ENCODE measurements around the gene ERG28. TPM values are rescaled to one million over a fixed set of nuclear protein-coding genes. Genes with fewer than 3 reads are reported as not detected.
"Not testable (repeated sequence)": the region's sequence is repeated elsewhere in the genome, so short reads cannot be mapped to it uniquely, and the experiment has no call there.

The ERG28 gene
- total and polyA plus RNA-seq, 10 of the 15 experiments (the other 5 are each of a cell fraction or from before 2014, with no cell fraction given) = 15.2 to 67.0 (median 48.1) TPM

DNA sequence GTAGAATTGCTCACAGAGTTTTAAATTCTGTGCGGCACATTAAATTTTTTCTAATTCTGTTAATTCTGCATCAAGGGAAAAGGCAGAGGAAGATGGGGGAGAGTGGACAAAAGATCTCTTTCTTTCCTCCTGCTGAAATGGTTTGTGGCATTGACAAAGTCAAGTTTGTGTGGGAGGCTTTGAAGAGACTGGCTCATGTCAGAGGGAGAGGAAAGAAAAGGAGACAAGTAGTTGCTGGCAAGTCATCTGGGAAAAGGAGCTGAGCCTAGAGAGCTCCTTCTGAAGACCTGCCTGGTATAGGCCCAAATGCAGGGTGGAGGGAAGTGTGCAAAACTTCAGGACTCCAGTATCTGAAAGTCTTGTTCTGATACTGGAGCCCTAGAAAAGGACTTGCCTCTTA is 36.7 kb upstream of the ERG28 start:
- Histone ChIP-seq H3K27me3 (replicated peaks in 1 of 2; ENCODE audit: control insufficient read depth in 2 of 2, insufficient read depth in 2 of 2, low read length in 1 of 2) (no peaks in the 10 kb centered on the region), H3K4me2 (ENCODE audit: control insufficient read depth, insufficient read depth) (no peak overlapping the region), H3K4me1 (ENCODE audit: control insufficient read depth, insufficient read depth, low read length) (no peaks in the 10 kb centered on the region), H3K9ac (ENCODE audit: control insufficient read depth, insufficient read depth, low read length) (no peak overlapping the region), H3K79me2 (ENCODE audit: control insufficient read depth, insufficient read depth, low read length) (no peaks in the 10 kb centered on the region), H3K27ac (ENCODE audit: control insufficient read depth, insufficient read depth) (no peak overlapping the region), H4K20me1 (ENCODE audit: control insufficient read depth, insufficient read depth) (no peaks in the 10 kb centered on the region), H3K4me3 (no peak overlapping the region), H2AFZ (ENCODE audit: control insufficient read depth, low read depth, low read length) (no peak overlapping the region), H3K36me3 (ENCODE audit: control insufficient read depth in 2 of 2, insufficient read depth in 2 of 2, low read length in 1 of 2) (peaks cover 0 to 2% of the 10 kb centered on the region in 2 experiments; a peak in 3 of 4 replicates), H3K9me3 (replicated peaks; ENCODE audit: control insufficient read depth, insufficient read depth, low read length) (no peaks in the 10 kb centered on the region; the same call in 2 of the 3 replicates)
- SMC1A ChIA-PET (ENCODE audit: uncharacterized antibody, unreplicated experiment) = no interaction called here
- CTCF ChIA-PET = interaction anchor here (1.5 kb wide), 1 partner anchor 120 kb away, joined by 5 read pairs; no protein-coding TSS in a partner anchor
- TF ChIP-seq IRF4 (IDR thresholded peaks at IDR 0.05; ENCODE audit: low read depth, low read length) = no peak
- TF ChIP-seq SMC3 (IDR thresholded peaks at IDR 0.05; ENCODE audit: borderline replicate concordance, low read length) = no peak
- no peak for TF ChIP-seq BCL11A (IDR thresholded peaks at IDR 0.05; ENCODE audit: low read depth, low read length)
- TF ChIP-seq YBX1 (IDR thresholded peaks at IDR 0.05) = no peak
- no peak for TF ChIP-seq RFX5 (IDR thresholded peaks at IDR 0.05; ENCODE audit: low read depth, low read length)
- DNase-seq (ENCODE audit: low read depth, low spot score) (no peak), ATAC-seq (no peak), FAIRE-seq (no peak)
- POLR2A ChIA-PET = no interaction called here
- RAD21 ChIA-PET (ENCODE audit: unreplicated experiment) = no interaction called here
- WGBS (ENCODE audit: insufficient coverage, insufficient replicate concordance, low lambda C conversion rate, missing lambda C conversion rate) = 100% methylated on average over 1 of the region's 1 CpG
- intact Hi-C loops (cut with micrococcal nuclease; ENCODE audit: unreplicated experiment) (no loop called here), in situ Hi-C loops (cut with MboI) (no loop called here)
- no TSS peak for BruUV-seq (replicated peaks)

DNA sequence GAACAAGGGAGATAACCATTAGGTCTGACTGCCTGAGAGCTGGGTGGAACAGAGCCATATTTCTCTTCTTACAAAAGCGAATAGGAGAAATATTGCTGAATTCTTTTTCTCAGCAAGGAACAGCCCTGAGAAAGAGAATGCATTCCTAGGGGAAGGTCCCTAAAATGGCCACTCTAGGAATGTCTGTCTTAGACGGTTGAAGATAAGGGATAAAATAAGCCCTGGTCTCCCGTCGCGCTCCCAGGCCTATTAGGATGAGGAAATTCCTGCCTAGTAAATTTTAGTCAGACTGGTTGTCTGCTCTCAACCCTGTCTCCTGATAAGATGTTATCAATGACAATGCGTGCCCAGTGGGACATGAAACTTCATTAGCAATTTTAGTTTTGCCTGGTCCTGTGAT is 34.3 kb upstream of the ERG28 start:
- H3K27ac ChIP-seq (ENCODE audit: control insufficient read depth, insufficient read depth); DNase-seq (ENCODE audit: low read depth, low spot score); POLR2A ChIA-PET; H3K4me1 ChIP-seq (ENCODE audit: control insufficient read depth, insufficient read depth, low read length); RAD21 ChIA-PET (ENCODE audit: unreplicated experiment); in situ Hi-C loops (cut with MboI); H4K20me1 ChIP-seq (ENCODE audit: control insufficient read depth, insufficient read depth); H3K27me3 ChIP-seq (replicated peaks in 1 of 2; ENCODE audit: control insufficient read depth in 2 of 2, insufficient read depth in 2 of 2, low read length in 1 of 2); H3K4me2 ChIP-seq (ENCODE audit: control insufficient read depth, insufficient read depth); H3K9ac ChIP-seq (ENCODE audit: control insufficient read depth, insufficient read depth, low read length); intact Hi-C loops (cut with micrococcal nuclease; ENCODE audit: unreplicated experiment); SMC1A ChIA-PET (ENCODE audit: uncharacterized antibody, unreplicated experiment); H3K9me3 ChIP-seq (replicated peaks; ENCODE audit: control insufficient read depth, insufficient read depth, low read length); H3K4me3 ChIP-seq; H3K79me2 ChIP-seq (ENCODE audit: control insufficient read depth, insufficient read depth, low read length); BruUV-seq (replicated peaks); CTCF ChIA-PET; H2AFZ ChIP-seq (ENCODE audit: control insufficient read depth, low read depth, low read length); H3K36me3 ChIP-seq (ENCODE audit: control insufficient read depth in 2 of 2, insufficient read depth in 2 of 2, low read length in 1 of 2); FAIRE-seq; ATAC-seq: not testable (repeated sequence)
- WGBS (ENCODE audit: insufficient coverage, insufficient replicate concordance, low lambda C conversion rate, missing lambda C conversion rate) = 94% methylated on average over 6 of the region's 6 CpGs
- TF ChIP-seq, protein P1, sequence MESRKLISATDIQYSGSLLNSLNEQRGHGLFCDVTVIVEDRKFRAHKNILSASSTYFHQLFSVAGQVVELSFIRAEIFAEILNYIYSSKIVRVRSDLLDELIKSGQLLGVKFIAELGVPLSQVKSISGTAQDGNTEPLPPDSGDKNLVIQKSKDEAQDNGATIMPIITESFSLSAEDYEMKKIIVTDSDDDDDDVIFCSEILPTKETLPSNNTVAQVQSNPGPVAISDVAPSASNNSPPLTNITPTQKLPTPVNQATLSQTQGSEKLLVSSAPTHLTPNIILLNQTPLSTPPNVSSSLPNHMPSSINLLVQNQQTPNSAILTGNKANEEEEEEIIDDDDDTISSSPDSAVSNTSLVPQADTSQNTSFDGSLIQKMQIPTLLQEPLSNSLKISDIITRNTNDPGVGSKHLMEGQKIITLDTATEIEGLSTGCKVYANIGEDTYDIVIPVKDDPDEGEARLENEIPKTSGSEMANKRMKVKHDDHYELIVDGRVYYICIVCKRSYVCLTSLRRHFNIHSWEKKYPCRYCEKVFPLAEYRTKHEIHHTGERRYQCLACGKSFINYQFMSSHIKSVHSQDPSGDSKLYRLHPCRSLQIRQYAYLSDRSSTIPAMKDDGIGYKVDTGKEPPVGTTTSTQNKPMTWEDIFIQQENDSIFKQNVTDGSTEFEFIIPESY (IDR thresholded peaks at IDR 0.05) = peak; percentile 76; the same call in 1 of the 2 replicates

All from GM12878 (cell line).